ENCODE results near the gene PIPOX.

Gene PIPOX

DNA sequence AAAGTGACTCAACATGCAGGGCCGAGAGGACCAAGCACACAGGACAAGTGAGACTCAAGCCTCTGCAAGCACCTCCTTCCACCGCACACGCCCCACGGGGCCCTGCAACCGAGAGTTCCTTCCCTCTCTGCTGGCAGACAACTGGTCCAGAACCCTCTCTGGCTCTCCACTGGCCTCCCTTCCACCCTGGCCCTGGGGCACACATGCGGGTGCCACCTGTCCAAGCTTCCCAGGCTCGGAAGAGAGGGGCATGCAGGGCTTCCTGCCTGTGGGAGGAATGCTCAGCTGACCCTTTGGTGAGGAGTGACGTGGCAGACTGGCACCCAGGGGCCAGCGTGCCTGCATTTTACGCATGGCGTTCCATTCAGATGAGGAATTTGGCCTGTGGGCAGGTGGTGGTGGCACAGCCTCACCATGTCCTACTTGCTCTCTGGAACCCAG is 59.8 kb downstream of the PIPOX start:
- DNase-seq = no peak

DNA sequence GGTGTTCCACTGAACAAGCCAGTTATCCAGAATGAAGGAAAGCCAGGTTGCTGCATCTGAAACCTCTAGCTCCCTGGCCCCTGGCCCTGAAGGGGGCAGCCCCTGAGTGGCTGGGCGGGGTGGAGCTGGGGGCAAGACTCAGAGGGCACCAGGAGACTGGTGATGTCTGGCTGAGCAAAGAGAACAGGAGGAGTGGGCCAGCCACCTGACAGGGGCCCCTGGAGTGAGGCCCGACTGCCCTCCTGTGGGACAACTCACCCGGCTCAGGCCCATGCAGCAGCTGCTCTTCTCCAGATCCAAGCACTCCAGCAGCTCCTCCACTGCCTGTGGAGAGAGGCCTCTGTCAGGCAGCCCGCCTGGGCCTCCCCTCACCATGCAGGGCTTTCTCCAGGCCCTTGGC is 60.4 kb downstream of the PIPOX start:
- DNase-seq = no peak

Data from amniotic stem cell (primary cell).